WI38 (cell line): ENCODE data around the gene SPIB.

Experiments used
- H3K4me3 ChIP-seq: 2 replicates; pipeline ENCODE4 v1.5.1; 2011; ENCODE audit warnings: low read depth, mild to moderate bottlenecking, control low read depth, low read length
- TF ChIP-seq, protein P1 (sequence below): IDR thresholded peaks from 2 replicates; pipeline ENCODE4 v1.5.1; 2012; ENCODE audit warnings: low read depth, mild to moderate bottlenecking, control low read depth, low read length

The SPIB gene

GRCh38 chr19:50415661-50416033 is 3.1 kb upstream of the SPIB start:
- TF ChIP-seq, protein P1, sequence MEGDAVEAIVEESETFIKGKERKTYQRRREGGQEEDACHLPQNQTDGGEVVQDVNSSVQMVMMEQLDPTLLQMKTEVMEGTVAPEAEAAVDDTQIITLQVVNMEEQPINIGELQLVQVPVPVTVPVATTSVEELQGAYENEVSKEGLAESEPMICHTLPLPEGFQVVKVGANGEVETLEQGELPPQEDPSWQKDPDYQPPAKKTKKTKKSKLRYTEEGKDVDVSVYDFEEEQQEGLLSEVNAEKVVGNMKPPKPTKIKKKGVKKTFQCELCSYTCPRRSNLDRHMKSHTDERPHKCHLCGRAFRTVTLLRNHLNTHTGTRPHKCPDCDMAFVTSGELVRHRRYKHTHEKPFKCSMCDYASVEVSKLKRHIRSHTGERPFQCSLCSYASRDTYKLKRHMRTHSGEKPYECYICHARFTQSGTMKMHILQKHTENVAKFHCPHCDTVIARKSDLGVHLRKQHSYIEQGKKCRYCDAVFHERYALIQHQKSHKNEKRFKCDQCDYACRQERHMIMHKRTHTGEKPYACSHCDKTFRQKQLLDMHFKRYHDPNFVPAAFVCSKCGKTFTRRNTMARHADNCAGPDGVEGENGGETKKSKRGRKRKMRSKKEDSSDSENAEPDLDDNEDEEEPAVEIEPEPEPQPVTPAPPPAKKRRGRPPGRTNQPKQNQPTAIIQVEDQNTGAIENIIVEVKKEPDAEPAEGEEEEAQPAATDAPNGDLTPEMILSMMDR, result no peak
- H3K4me3 ChIP-seq, result no peak overlapping the region

- TF ChIP-seq, protein P1, result no peak
- H3K4me3 ChIP-seq, result no peak overlapping the region
Measured at GRCh38 chr19:50416034-50416977, 2.4 kb upstream of the SPIB start.

DNA sequence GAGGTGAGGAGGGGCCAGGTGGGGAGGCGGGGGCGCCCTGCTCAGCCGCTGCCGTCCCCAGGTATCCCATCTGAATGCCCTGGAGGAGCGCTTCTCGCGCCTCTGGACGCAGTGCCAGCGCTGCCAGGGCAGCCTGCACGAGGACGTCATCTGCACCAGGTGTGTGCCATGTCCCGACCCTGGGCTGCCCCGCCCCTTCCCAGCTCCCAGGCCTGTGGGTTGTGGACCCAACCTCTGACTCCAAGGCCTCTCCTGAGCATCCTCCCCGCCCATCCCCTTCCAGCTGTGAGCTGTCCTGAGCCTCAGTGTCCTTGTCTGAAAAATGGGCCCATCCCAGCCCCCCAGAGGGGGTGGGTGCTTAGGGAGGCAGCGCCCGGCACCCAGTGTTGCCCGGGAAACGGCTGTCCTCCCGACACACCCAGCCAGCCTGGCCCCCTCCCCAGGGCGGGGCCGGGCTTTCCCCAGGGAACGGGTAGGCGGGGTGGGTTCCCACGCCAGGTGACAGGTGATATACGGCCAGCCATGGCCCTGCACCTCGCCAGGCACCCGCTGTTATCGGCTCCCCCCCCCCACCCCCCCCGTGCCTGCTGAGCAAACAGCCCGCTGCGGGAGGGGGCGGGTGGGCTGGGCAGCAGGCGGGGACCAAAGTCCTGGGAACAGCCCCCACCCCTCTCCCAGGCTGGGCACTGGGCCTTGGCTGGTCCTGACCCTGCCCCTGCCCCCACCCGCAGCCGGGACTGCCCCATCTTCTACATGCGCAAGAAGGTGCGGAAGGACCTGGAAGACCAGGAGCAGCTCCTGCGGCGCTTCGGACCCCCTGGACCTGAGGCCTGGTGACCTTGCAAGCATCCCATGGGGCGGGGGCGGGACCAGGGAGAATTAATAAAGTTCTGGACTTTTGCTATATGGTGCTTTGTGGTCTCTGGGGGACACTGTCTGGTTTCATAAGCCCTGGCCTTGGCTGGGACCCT is 1.3 kb upstream of the SPIB start:
- no peak overlapping the region for H3K4me3 ChIP-seq
- TF ChIP-seq, protein P1, result no peak

GRCh38 chr19:50419022-50419579 is 363 bp downstream of the SPIB start:
- TF ChIP-seq, protein P1, result no peak
- H3K4me3 ChIP-seq, result no peak overlapping the region

DNA sequence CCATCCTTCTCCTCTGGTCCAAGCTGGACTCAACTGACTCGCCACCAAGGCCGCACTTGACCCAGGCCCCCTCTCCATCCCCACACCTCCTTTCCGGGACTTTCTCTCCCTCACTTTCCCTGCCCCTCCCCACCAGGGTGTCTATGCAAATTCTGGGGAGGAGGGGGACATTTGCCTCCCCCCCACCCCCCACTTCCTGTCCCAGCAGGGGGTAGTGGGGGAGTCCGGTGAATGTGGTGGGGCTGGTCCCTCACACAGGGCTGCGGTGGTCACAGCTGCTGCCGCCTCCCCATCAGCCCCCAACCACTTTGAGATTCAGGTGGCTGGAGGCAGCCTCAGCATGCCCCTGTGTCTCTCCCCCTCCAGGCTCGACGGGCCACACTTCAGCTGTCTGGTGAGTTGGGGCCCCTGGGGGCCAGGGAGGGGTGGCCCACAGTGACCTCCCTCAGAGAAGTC is 870 bp downstream of the SPIB start:
- H3K4me3 ChIP-seq, result no peak overlapping the region
- TF ChIP-seq, protein P1, result no peak

DNA sequence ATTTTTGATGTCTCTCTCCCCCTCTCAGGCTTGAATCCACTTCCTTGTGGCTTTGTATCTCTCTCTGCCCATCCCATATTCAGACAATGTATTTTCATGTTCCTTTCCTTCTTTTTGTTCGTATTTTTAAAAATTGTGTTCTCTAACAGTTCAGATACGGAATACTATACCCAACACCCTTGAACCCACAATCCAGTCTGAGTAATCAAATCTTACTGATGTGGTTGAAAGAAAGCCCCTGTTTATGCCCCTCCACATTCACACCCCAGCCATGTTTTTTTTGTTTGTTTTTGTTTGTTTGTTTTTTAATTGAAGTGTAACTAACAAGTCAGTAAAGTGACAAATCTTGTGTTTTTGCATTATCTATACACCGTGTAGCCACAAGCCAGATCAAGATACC is 1.4 kb downstream of the SPIB start:
- H3K4me3 ChIP-seq, result no peak overlapping the region
- TF ChIP-seq, protein P1, result no peak
